CD1c-positive myeloid dendritic cell (primary cell): Measurements from ENCODE around the gene EPB41L4A.

Experiments used
- DNase-seq: peaks from one replicate; pipeline ENCODE4 v3.0.0-alpha.2; 2016; ENCODE audit errors: extremely low spot score

Gene EPB41L4A

GRCh38 chr5:112356178-112356956 is 62.7 kb downstream of the EPB41L4A start:
- DNase-seq, result no peak

- no peak for DNase-seq
Observed at GRCh38 chr5:112355058-112355685, 63.9 kb downstream of the EPB41L4A start.

- no peak for DNase-seq
Observed at GRCh38 chr5:112353678-112354077, 65.4 kb downstream of the EPB41L4A start.

- no peak for DNase-seq
Observed at GRCh38 chr5:112351225-112351624, 67.9 kb downstream of the EPB41L4A start.

GRCh38 chr5:112350626-112351025 is 68.5 kb downstream of the EPB41L4A start:
- no peak for DNase-seq

GRCh38 chr5:112349371-112349770 is 69.7 kb downstream of the EPB41L4A start:
- DNase-seq, result no peak

GRCh38 chr5:112348915-112349314 is 70.2 kb downstream of the EPB41L4A start:
- no peak for DNase-seq

GRCh38 chr5:112348387-112348786 is 70.7 kb downstream of the EPB41L4A start:
- DNase-seq, result no peak

GRCh38 chr5:112346411-112347044 is 72.5 kb downstream of the EPB41L4A start:
- DNase-seq, result no peak

GRCh38 chr5:112344540-112344939 is 74.5 kb downstream of the EPB41L4A start:
- no peak for DNase-seq

GRCh38 chr5:112342389-112342788 is 76.7 kb downstream of the EPB41L4A start:
- no peak for DNase-seq

- no peak for DNase-seq
Observed at GRCh38 chr5:112339761-112340160, 79.3 kb downstream of the EPB41L4A start.

GRCh38 chr5:112338681-112339337 is 80.3 kb downstream of the EPB41L4A start:
- DNase-seq, result no peak

GRCh38 chr5:112333331-112333781 is 85.7 kb downstream of the EPB41L4A start:
- DNase-seq, result no peak

GRCh38 chr5:112331892-112332291 is 87.2 kb downstream of the EPB41L4A start:
- no peak for DNase-seq

- no peak for DNase-seq
Observed at GRCh38 chr5:112329419-112330090, 89.5 kb downstream of the EPB41L4A start.

- DNase-seq, result no peak
Observed at GRCh38 chr5:112323166-112323565, 95.9 kb downstream of the EPB41L4A start.

- DNase-seq, result no peak
Observed at GRCh38 chr5:112320408-112320807, 98.7 kb downstream of the EPB41L4A start.

- DNase-seq, result no peak
Observed at GRCh38 chr5:112318346-112318745, 100.7 kb downstream of the EPB41L4A start.

- no peak for DNase-seq
Observed at GRCh38 chr5:112317866-112318265, 101.2 kb downstream of the EPB41L4A start.

- no peak for DNase-seq
Observed at GRCh38 chr5:112316731-112317130, 102.3 kb downstream of the EPB41L4A start.

- no peak for DNase-seq
Observed at GRCh38 chr5:112316006-112316405, 103.1 kb downstream of the EPB41L4A start.
